HG03159 (cell line): Measurements from ENCODE around the gene RGS3.

Experiments used
- ATAC-seq: cut with Tn5 transposase; IDR thresholded peaks from one replicate; pipeline ENCODE4 v1.9.1; 2021; ENCODE audit warnings: mild to moderate bottlenecking, moderate library complexity; ENCODE audit not compliant: unreplicated experiment

RGS3 gene

GRCh38 chr9:113597390-113598241, 134.1 kb downstream of the RGS3 start:
- no peak for ATAC-seq

- ATAC-seq: no peak
Measured at GRCh38 chr9:113598451-113598850, 134.9 kb downstream of the RGS3 start.

DNA sequence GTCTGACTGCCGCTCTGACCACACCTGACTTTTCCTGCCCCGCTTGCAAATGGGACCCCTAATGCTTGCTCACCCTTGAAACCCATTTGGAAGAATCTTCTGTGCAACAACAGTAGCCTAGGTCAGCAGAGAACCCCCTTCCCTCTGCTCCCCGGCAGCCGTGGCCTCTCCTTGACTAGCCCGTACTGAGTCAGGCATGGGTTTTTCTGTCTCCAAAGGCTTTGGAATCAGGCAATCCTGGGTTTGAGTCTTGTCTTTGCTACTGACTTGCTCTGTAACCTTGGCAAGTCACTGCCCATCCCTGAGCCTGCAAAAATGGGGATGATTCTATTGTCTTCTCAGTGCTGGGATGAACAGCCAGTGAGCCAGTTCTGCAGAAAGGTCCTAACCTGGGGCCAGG, 135.4 kb downstream of the RGS3 start:
- no peak for ATAC-seq

- ATAC-seq: no peak
Measured at GRCh38 chr9:113599646-113600022, 136.1 kb downstream of the RGS3 start.

DNA sequence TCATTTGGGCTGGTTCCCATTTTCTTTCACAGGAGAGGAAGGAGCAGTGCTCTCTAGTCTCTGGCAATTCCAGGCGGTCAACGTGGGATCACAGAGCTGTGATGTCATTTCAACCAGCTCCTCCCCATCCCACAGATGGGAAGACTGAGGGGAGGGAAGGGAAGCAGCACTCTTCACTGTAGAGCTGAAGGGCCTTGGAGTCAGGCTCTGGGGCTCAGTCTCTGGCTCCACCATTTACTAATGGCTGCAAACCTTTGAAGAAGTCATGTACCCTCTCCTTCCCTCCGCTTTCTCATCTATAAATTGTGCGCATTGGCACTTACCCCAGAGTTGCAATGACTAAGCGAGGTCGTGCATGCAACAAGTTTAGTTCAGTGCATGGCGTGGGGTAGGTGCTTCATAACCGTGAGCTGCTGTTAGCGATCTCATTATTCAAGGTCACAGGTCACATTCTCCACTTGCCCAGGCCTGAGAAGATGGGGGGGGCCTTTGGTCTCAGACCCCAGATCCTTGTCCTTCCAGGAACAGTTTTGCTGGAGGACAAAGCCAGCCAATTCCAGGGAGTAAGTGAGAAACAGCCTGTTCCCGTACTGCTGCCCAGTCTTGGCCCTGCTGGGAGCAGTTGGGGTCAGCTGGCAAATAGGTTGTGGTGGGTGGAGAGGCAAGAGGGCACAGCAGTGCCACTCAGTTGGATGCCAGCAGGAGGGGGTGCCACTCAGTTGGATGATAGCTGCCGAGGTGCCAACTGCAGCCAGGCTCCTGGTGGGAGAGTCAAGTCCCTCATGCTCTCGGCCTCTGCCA, 136.7 kb downstream of the RGS3 start:
- ATAC-seq: no peak

GRCh38 chr9:113600871-113601614, 137.5 kb downstream of the RGS3 start:
- no peak for ATAC-seq

GRCh38 chr9:113601656-113602055, 138.1 kb downstream of the RGS3 start:
- no peak for ATAC-seq

DNA sequence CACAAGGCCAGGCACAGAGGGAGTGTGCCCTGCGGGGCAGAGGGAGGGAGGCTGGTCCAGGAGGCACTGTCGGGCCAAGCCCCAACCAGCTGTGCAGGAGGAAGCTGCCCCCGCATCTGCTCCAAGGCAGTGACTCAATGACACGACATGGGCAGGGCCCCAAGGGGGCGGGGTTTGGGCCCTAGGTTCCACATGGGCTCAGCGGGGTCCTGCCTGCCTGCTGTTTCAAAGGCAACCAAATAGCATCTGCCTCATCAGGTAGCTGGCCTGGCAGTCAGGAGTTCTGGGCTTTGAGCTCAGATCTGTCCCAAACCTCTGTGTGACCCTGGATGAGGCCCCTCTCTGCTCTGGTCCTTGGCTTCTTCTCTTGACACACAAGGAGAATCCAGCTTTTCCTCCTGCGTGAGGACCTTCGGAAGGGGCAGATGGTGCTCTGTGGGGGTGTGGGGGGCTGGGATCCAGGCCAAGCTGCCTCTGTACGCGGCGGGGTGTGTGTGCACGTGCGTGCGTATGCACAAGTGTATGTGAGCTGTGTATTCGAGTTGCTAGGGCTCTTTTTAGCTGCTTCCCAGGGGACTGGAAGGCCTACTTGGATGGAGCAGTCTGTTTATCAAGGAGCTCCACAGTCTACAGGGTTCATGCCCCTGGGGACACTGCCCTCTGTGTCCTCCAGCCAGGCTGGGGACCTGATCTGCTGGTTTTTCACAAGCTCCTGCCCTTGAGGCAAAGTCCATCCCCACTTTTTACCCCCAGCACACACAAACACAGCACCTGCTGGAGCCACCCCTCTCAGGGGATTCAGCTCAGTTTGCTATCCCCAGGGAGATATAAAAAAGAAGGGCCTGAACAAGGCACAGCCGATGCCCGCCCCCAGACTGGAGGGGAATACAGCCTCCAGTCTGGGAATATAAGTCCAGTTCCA, 138.9 kb downstream of the RGS3 start:
- peak; percentile 72 for ATAC-seq

DNA sequence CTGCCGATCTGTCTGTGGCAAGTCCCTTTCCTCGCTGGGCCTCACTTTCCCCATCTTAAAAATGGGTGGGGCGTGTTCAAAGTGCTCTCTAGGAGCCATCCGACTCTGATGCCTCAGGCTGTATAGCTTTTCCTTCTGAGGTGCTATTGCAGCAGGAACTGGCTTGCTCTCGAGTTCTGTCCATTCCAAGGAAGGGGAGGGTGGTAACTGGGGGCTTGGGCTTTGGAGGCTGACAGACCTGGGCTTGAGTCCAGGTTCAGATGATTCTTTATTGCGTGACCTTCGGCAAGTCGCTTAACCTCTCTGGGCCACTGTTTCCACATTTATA, 139.5 kb downstream of the RGS3 start:
- no peak for ATAC-seq

DNA sequence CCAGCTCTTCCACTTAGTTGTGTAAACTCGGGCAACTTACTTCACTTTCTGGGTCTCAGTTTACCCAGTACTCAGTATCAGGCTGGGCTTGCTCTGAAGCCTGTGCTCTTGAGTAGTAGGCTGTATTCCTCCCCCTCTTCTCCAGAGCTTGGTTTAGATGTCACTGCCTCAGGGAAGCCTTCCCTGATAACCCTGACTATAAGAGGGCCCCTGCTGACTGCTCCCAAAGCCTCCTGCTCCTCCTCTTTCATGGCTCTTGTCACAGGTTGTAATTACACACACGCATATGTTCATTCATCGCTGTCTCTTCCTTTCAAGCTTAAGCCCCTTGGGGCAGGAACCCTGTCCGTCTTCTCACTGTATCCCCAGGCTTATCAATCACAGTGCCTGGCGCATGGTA, 140.2 kb downstream of the RGS3 start:
- no peak for ATAC-seq

DNA sequence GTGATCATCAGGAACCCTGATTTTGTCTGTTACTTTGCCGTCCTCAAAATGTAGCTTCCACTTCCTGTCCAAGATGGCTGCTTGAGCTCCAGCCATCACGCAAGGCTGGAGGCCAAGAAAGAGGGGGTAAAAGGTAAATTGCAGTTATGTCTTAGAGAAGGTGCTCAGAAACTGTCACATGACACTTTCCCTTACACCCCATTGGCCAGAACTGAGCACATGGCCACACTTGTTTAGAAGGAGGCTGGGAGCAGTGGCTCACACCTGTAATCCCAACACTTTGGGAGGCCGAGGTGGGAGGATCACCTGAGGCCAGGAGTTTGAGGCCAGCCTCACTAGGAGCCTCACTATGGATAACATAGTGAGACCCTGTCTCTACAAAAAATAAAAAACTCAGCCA, 140.9 kb downstream of the RGS3 start:
- no peak for ATAC-seq

GRCh38 chr9:113606510-113606909, 143.0 kb downstream of the RGS3 start:
- no peak for ATAC-seq

- no peak for ATAC-seq
Measured at GRCh38 chr9:113608082-113608685, 144.7 kb downstream of the RGS3 start.

DNA sequence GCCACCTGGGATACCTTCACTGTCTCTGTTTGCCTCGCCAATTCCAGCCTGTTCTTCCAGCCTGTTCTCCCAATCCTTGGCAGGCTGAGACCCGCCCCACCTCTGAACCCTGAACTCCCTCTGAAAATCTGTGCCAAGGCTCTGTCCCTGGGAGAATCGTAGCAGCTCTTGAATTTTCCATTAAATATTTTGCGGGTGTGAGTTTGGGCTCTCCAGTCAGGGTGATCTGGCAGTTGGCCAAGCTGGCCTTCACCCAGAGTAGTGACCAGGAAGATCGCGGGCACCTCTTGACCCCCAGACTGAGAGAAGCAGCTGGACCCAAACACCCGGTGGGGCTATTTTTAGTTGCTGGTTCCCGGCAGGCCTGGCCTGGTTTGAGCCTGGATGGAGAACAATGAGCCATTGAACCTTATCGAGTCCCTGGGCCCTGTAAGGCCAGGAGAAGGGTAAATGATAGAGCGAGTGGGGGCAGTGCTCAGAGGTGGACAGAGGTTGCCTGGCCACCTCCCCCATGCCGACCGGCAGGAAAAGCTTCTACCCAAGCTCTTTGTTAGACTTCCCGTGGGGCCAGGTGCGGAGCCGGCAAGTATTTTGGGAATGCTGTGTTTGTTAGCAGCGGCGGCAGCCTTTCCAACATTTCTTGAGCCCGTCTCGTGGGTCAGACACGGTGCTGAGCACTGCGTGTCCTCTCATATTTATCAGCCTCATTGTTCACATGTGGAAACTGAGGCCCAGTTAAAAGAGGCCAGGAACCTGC, 146.2 kb downstream of the RGS3 start:
- no peak for ATAC-seq

DNA sequence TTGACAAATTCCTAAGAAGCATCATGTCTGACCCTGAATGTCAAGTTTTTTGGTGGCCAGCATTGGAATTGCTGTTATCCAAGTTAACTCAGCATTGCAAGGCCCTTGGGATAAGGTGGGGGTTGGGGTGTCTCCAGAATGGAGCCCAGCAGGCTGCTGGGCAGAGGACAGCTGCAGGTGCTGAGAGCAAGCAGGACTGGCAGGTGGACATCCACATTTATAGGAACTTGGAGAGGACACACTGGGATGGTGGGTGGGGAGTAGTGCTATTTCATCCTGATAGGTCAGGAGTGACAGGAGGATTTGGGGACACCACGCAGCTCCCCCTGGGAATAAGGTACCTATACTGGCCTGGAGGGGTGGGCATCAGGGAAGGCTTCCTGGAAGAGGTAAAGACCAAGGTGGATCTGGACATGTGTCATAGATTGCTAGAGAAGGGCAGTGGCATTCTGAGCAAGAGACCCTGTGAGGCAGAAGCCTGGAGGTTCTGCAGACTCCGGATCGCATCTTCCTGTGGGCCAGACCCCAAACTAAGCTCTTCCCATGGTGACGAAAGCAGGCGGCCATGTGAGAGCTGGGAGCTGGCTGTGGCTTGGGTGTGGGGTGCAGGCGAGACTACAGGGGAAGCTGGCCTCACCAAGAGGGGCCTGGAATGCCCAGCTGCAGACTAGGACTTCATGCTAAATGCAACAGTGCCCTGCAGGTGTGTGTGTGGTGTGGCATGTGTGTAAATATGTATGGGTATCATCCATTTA, 148.1 kb downstream of the RGS3 start:
- ATAC-seq: no peak

DNA sequence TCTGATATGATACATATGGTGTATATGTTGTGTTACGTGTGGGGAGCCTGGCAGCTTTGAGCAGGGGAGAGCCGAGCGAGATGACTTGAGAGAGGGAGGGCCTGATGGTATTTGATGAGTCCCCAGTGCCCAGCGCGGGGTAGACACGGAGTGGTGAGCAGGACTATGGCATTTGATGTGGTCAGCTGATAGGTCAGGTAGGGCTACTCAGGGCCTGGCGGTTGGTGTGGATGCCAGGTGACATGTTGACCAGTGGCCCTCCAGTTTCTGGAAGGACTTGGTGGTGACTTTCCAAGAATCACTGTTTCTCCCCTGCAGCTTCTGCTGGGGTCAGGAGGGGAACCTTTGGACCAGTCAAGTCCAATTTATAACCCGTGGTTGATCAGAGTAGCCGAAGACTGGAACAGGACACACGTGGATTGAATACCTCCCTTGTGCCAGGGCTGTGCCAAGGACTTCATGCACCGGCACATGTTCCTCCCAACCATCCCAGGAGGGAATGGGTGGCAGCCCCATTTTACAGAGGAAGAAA, 148.8 kb downstream of the RGS3 start:
- no peak for ATAC-seq

GRCh38 chr9:113612828-113613227, 149.3 kb downstream of the RGS3 start:
- ATAC-seq: no peak

- no peak for ATAC-seq
Measured at GRCh38 chr9:113613815-113614413, 150.4 kb downstream of the RGS3 start.
